Measurements from ENCODE around the gene KCND2.
A peak's percentile ranks its signal among the peaks of the same experiment; 100 is the strongest.

Gene KCND2

GRCh38 chr7:120311028-120311788, 38.2 kb downstream of the KCND2 start:
- DNase-seq: no peak

GRCh38 chr7:120320218-120320961, 47.4 kb downstream of the KCND2 start:
- DNase-seq: no peak

GRCh38 chr7:120327054-120327453, 54.1 kb downstream of the KCND2 start:
- no peak for DNase-seq

GRCh38 chr7:120332433-120332832, 59.5 kb downstream of the KCND2 start:
- no peak for DNase-seq

- DNase-seq: no peak
These were observed 61.5 kb downstream of the KCND2 start for GRCh38 chr7:120334475-120334874.

- no peak for DNase-seq
These were observed 64.4 kb downstream of the KCND2 start for GRCh38 chr7:120337308-120337907.

- no peak for DNase-seq
These were observed 71.3 kb downstream of the KCND2 start for GRCh38 chr7:120344276-120344675.

- DNase-seq: no peak
These were observed 80.2 kb downstream of the KCND2 start for GRCh38 chr7:120353171-120353570.

- DNase-seq: no peak
These were observed 87.9 kb downstream of the KCND2 start for GRCh38 chr7:120360918-120361317.

GRCh38 chr7:120363414-120363813, 90.4 kb downstream of the KCND2 start:
- no peak for DNase-seq

- no peak for DNase-seq
These were observed 98.0 kb downstream of the KCND2 start for GRCh38 chr7:120370954-120371353.

GRCh38 chr7:120373174-120373573, 100.2 kb downstream of the KCND2 start:
- no peak for DNase-seq

- no peak for DNase-seq
These were observed 121.6 kb downstream of the KCND2 start for GRCh38 chr7:120394595-120394994.

- DNase-seq: no peak
These were observed 122.6 kb downstream of the KCND2 start for GRCh38 chr7:120395526-120396019.

- no peak for DNase-seq
These were observed 125.5 kb downstream of the KCND2 start for GRCh38 chr7:120398284-120399000.

- no peak for DNase-seq
These were observed 128.0 kb downstream of the KCND2 start for GRCh38 chr7:120400806-120401455.

GRCh38 chr7:120402079-120402767, 129.2 kb downstream of the KCND2 start:
- peak in 1 of 2 donors; percentile 0 for DNase-seq

- no peak for DNase-seq
These were observed 129.8 kb downstream of the KCND2 start for GRCh38 chr7:120402801-120403200.

- no peak for DNase-seq
These were observed 131.1 kb downstream of the KCND2 start for GRCh38 chr7:120404042-120404441.

GRCh38 chr7:120405652-120406051, 132.7 kb downstream of the KCND2 start:
- DNase-seq: no peak

- DNase-seq: no peak
These were observed 134.0 kb downstream of the KCND2 start for GRCh38 chr7:120407010-120407409.

All from inflammatory macrophage (primary cell).